H1 (cell line): ENCODE data around the gene AQP2.

ENCODE experiments used
- CREB1 ChIP-seq: IDR thresholded peaks from 2 replicates; pipeline ENCODE4 v1.6.1; 2012; ENCODE audit warnings: inconsistent platforms
- EGR1 ChIP-seq: IDR thresholded peaks from 2 replicates; pipeline ENCODE4 v1.6.1; 2011; ENCODE audit warnings: low read depth, low read length, borderline replicate concordance
- EP300 ChIP-seq, 2 experiments: IDR thresholded peaks; 1 replicate in 1 of 2; 2 replicates in 1 of 2; pipeline ENCODE4 v1.6.1; 2011 to 2012; ENCODE audit warnings: low read depth in 2 of 2, low read length in 2 of 2, mild to moderate bottlenecking in 2 of 2, borderline replicate concordance in 1 of 2, inconsistent platforms in 1 of 2, moderate library complexity in 1 of 2
- GABPA ChIP-seq: IDR thresholded peaks from 2 replicates; pipeline ENCODE4 v1.6.1; 2011; ENCODE audit warnings: mild to moderate bottlenecking, low read length, moderate library complexity, borderline replicate concordance; ENCODE audit not compliant: insufficient read depth
- HDAC2 ChIP-seq, 2 experiments: fragments of 300-600 bp in 1 of 2; sonication (generic) in 1 of 2; IDR thresholded peaks; 2 replicates each; pipeline ENCODE4 v1.6.1; 2011 to 2012; ENCODE audit warnings: low read depth in 2 of 2, low read length in 2 of 2, mild to moderate bottlenecking in 2 of 2, moderate library complexity in 2 of 2, borderline replicate concordance in 1 of 2, inconsistent platforms in 1 of 2
- KDM4A ChIP-seq: IDR thresholded peaks from one replicate; pipeline ENCODE4 v1.7.1; 2012; ENCODE audit warnings: low read depth, mild to moderate bottlenecking, moderate library complexity, low read length, inconsistent platforms; ENCODE audit not compliant: severe bottlenecking
- NANOG ChIP-seq: IDR thresholded peaks from 2 replicates; pipeline ENCODE4 v1.6.1; 2011; ENCODE audit warnings: low read length, low read depth, mild to moderate bottlenecking, inconsistent platforms; ENCODE audit not compliant: insufficient read depth, poor library complexity, severe bottlenecking
- POLR2AphosphoS5 ChIP-seq: IDR thresholded peaks from 2 replicates; pipeline ENCODE4 v1.6.1; 2011; ENCODE audit warnings: low read depth, low read length
- RAD21 ChIP-seq, 2 experiments: IDR thresholded peaks in 1 of 2; conservative IDR thresholded peaks in 1 of 2; 2 replicates each; pipeline ENCODE4 v1.6.1; 2011; ENCODE audit warnings: low read depth in 2 of 2, low read length in 2 of 2, improper control_type of control experiment in 1 of 2, inconsistent platforms in 1 of 2, mild to moderate bottlenecking in 1 of 2, moderate library complexity in 1 of 2
- RFX5 ChIP-seq: IDR thresholded peaks from 2 replicates; pipeline ENCODE4 v1.6.1; 2011; ENCODE audit warnings: low read depth, low read length, improper control_type of control experiment, borderline replicate concordance
- SIX5 ChIP-seq: IDR thresholded peaks from 2 replicates; pipeline ENCODE4 v1.6.1; 2011; ENCODE audit warnings: mild to moderate bottlenecking, low read depth, low read length
- SP1 ChIP-seq: IDR thresholded peaks from 2 replicates; pipeline ENCODE4 v1.6.1; 2011; ENCODE audit warnings: low read depth, low read length
- TF ChIP-seq, protein P1 (sequence below), 3 experiments: IDR thresholded peaks; 1 replicate in 2 of 3; 2 replicates in 1 of 3; pipeline versions ENCODE4 v1.5.1 to v1.6.1; 2011; ENCODE audit warnings: low read length in 3 of 3, mild to moderate bottlenecking in 3 of 3, inconsistent platforms in 2 of 3, low read depth in 1 of 3, moderate library complexity in 1 of 3; ENCODE audit not compliant: insufficient read depth in 1 of 3; ENCODE audit errors: control extremely low read depth in 1 of 3
- TF ChIP-seq, protein P2 (sequence below): IDR thresholded peaks from 2 replicates; pipeline ENCODE4 v1.6.1; 2011; ENCODE audit warnings: low read length, improper control_type of control experiment

DNA sequence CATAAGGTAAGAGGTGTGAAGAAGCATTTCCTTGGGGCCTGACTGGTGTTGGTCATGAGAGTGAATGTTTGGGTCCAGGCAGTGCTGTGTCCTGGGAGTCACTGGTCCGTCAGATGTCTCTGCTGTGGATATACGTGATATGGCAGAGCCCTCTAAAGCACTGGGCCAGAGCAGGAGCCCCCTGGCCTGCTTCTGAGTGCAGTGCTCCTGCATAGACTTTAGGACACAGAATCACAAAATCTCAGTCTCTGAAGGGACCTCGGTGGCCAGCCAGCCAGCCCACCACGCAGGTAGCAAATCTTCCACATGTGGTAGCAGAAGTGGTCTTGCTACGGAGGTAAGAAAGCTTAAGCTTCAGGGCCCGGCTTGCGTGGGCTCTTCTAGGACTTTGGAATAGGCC, 18.5 kb upstream of the AQP2 start:
- TF ChIP-seq, protein P1, sequence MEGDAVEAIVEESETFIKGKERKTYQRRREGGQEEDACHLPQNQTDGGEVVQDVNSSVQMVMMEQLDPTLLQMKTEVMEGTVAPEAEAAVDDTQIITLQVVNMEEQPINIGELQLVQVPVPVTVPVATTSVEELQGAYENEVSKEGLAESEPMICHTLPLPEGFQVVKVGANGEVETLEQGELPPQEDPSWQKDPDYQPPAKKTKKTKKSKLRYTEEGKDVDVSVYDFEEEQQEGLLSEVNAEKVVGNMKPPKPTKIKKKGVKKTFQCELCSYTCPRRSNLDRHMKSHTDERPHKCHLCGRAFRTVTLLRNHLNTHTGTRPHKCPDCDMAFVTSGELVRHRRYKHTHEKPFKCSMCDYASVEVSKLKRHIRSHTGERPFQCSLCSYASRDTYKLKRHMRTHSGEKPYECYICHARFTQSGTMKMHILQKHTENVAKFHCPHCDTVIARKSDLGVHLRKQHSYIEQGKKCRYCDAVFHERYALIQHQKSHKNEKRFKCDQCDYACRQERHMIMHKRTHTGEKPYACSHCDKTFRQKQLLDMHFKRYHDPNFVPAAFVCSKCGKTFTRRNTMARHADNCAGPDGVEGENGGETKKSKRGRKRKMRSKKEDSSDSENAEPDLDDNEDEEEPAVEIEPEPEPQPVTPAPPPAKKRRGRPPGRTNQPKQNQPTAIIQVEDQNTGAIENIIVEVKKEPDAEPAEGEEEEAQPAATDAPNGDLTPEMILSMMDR (IDR thresholded peaks at IDR 0.05; ENCODE audit: control extremely low read depth in 1 of 3, insufficient read depth in 1 of 3, low read depth in 1 of 3, low read length in 3 of 3), result no peak
- TF ChIP-seq KDM4A (no peak), POLR2AphosphoS5 (no peak), SP1 (no peak), RAD21 (IDR thresholded peaks at IDR 0.05 in 1 of 2, conservative IDR thresholded peaks at IDR 0.05 in 1 of 2; ENCODE audit: low read depth in 2 of 2, low read length in 2 of 2) (no peak), RFX5 (no peak), CREB1 (no peak), EP300 (IDR thresholded peaks at IDR 0.05; ENCODE audit: borderline replicate concordance in 1 of 2, low read depth in 2 of 2, low read length in 2 of 2) (no peak), EGR1 (no peak), HDAC2 (IDR thresholded peaks at IDR 0.05; ENCODE audit: borderline replicate concordance in 1 of 2, low read depth in 2 of 2, low read length in 2 of 2) (no peak), NANOG (no peak), SIX5 (no peak), GABPA (no peak)
- TF ChIP-seq, protein P2, sequence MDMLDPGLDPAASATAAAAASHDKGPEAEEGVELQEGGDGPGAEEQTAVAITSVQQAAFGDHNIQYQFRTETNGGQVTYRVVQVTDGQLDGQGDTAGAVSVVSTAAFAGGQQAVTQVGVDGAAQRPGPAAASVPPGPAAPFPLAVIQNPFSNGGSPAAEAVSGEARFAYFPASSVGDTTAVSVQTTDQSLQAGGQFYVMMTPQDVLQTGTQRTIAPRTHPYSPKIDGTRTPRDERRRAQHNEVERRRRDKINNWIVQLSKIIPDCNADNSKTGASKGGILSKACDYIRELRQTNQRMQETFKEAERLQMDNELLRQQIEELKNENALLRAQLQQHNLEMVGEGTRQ, result no peak
